K562 (cell line): ENCODE data around the gene IGFBP4. TPM values are rescaled to one million over a fixed set of nuclear protein-coding genes. Genes with fewer than 3 reads are reported as not detected.

ENCODE experiments used
- ATAC-seq: fragments of 200-7000 bp; cut with Tn5 transposase; 3 replicates; pipeline ENCODE4 v1.9.1; 2020; ENCODE audit warnings: moderate library complexity
- BruUV-seq: library from RNA; stranded (reverse); fragments of 400-500 nt; replicated peaks from 2 replicates; lab custom pipeline; 2021; lab: Mats Ljungman, UMichigan
- CTCF ChIA-PET: fragments of 300-600 bp; formaldehyde crosslinking; extraction: SDS; loops from one replicate; lab custom pipeline; 2021; ENCODE audit warnings: low intra/inter-chr PET ratio; lab: Yijun Ruan, JAX
- POLR2A ChIA-PET: fragments of 300-600, 350-650 bp; sonication (Branson Sonifier 250); formaldehyde crosslinking; extraction: SDS; loops from one replicate; lab custom pipeline; 2021; ENCODE audit warnings: antibody characterized with exemption, inconsistent platforms; lab: Yijun Ruan, JAX
- DNase-seq, 4 experiments: peaks; one replicate each; pipeline versions ENCODE4 v3.0.0 to v3.0.0-alpha.2; 2011 to 2018; ENCODE audit warnings: low spot score in 3 of 4, mixed read lengths in 3 of 4; ENCODE audit errors: extremely low read depth in 1 of 4
- FAIRE-seq: peaks from 2 replicates; lab custom pipeline; 2011; peaks lifted over from hg19 to GRCh38; lab: Jason Lieb, UNC
- H2AFZ ChIP-seq: 2 replicates; pipeline ENCODE4 v1.6.0; 2011; ENCODE audit warnings: low read depth, low read length, control low read depth, inconsistent platforms
- H3K27ac ChIP-seq: fragments of 200-600 bp; 3 replicates; pipeline ENCODE4 v1.8.0; 2011; ENCODE audit warnings: low read depth, mild to moderate bottlenecking, control low read depth, inconsistent platforms, low read length, moderate library complexity, mixed read lengths; ENCODE audit errors: extremely low read depth
- H3K27me3 ChIP-seq, 2 experiments: fragments of 300-600 bp in 1 of 2; 2 replicates in 1 of 2; 3 replicates in 1 of 2; pipeline versions ENCODE4 v1.6.0 to v1.8.0; 2011; ENCODE audit warnings: inconsistent platforms in 2 of 2, low read length in 2 of 2, mild to moderate bottlenecking in 1 of 2, mixed read lengths in 1 of 2, moderate library complexity in 1 of 2; ENCODE audit not compliant: control insufficient read depth in 2 of 2, insufficient read depth in 2 of 2
- H3K36me3 ChIP-seq: fragments of 300-600 bp; 3 replicates; pipeline ENCODE4 v1.8.0; 2011; ENCODE audit warnings: mild to moderate bottlenecking, low read length, inconsistent platforms; ENCODE audit not compliant: control insufficient read depth, insufficient read depth
- H3K4me1 ChIP-seq, 2 experiments: fragments of 200-600 bp in 1 of 2; replicated peaks in 1 of 2; 2 replicates in 1 of 2; 3 replicates in 1 of 2; pipeline versions ENCODE4 v1.5.1 to v1.8.0; 2011; ENCODE audit warnings: inconsistent platforms in 2 of 2, low read length in 2 of 2, mild to moderate bottlenecking in 1 of 2, mixed read lengths in 1 of 2, moderate library complexity in 1 of 2; ENCODE audit not compliant: control insufficient read depth in 2 of 2, insufficient read depth in 2 of 2
- H3K4me2 ChIP-seq: 2 replicates; pipeline ENCODE4 v1.6.1; 2011; ENCODE audit warnings: low read length, control low read depth, inconsistent platforms, mixed read lengths; ENCODE audit not compliant: insufficient read depth
- H3K4me3 ChIP-seq: fragments of 200-600 bp; sonication (generic), shearing (Covaris generic); 2 replicates; pipeline ENCODE4 v1.5.1; 2016; ENCODE audit warnings: control low read depth, inconsistent platforms
- H3K79me2 ChIP-seq: fragments of 200-600 bp; 3 replicates; pipeline ENCODE4 v1.8.0; 2011; ENCODE audit warnings: low read length, inconsistent platforms; ENCODE audit not compliant: control insufficient read depth, insufficient read depth
- H3K9ac ChIP-seq, 2 experiments: 2 replicates each; pipeline versions ENCODE4 v1.6.0 to v1.6.1; 2011; ENCODE audit warnings: low read depth in 2 of 2, low read length in 2 of 2, control low read depth in 1 of 2, inconsistent platforms in 1 of 2, mild to moderate bottlenecking in 1 of 2, mixed read lengths in 1 of 2; ENCODE audit not compliant: insufficient read depth in 1 of 2
- H3K9me1 ChIP-seq: one replicate; pipeline ENCODE4 v1.6.0; 2011; ENCODE audit warnings: inconsistent platforms, mild to moderate bottlenecking, low read length, moderate library complexity; ENCODE audit not compliant: control insufficient read depth, insufficient read depth
- H3K9me3 ChIP-seq: replicated peaks from 2 replicates; pipeline ENCODE4 v1.5.1; 2011; ENCODE audit warnings: low read depth, low read length, inconsistent platforms; ENCODE audit not compliant: control insufficient read depth, insufficient read depth
- H4K20me1 ChIP-seq: replicated peaks from 2 replicates; pipeline ENCODE4 v1.6.1; 2011; ENCODE audit warnings: low read length, inconsistent platforms, mixed read lengths; ENCODE audit not compliant: control insufficient read depth, insufficient read depth
- ESRRA ChIP-seq: fragments of 450-650 bp; IDR thresholded peaks from 2 replicates; pipeline ENCODE4 v1.6.1; 2014; ENCODE audit warnings: low read depth, mild to moderate bottlenecking, moderate library complexity, borderline replicate concordance
- FOXK1 ChIP-seq: sonication (generic); formaldehyde crosslinking; IDR thresholded peaks from 2 replicates; pipeline ENCODE4 v1.8.0; 2022; ENCODE audit warnings: missing genetic modification reagents, mild to moderate bottlenecking, borderline replicate concordance
- SIN3A ChIP-seq, 2 experiments: fragments of 150-350 bp in 1 of 2; IDR thresholded peaks; 2 replicates each; pipeline ENCODE4 v1.6.1; 2011 to 2016; ENCODE audit warnings: borderline replicate concordance in 2 of 2, low read depth in 2 of 2, low read length in 2 of 2, mild to moderate bottlenecking in 2 of 2, moderate library complexity in 2 of 2; ENCODE audit not compliant: control insufficient read depth in 1 of 2
- SIX5 ChIP-seq, 2 experiments: IDR thresholded peaks; 2 replicates each; pipeline ENCODE4 v1.6.1; 2011; ENCODE audit warnings: low read length in 2 of 2, borderline replicate concordance in 1 of 2, low read depth in 1 of 2, mild to moderate bottlenecking in 1 of 2, moderate library complexity in 1 of 2; ENCODE audit not compliant: insufficient read depth in 1 of 2
- SMAD2 ChIP-seq: fragments of 150-350 bp; IDR thresholded peaks from 2 replicates; pipeline ENCODE4 v1.6.1; 2014; ENCODE audit warnings: low read depth, mild to moderate bottlenecking, low read length
- TAF1 ChIP-seq: IDR thresholded peaks from 2 replicates; pipeline ENCODE4 v1.6.1; 2011; ENCODE audit warnings: mild to moderate bottlenecking, low read length, moderate library complexity; ENCODE audit not compliant: insufficient read depth, control insufficient read depth, severe bottlenecking; ENCODE audit errors: extremely low read depth
- THRB ChIP-seq: fragments of 450-650 bp; formaldehyde crosslinking; conservative IDR thresholded peaks from 2 replicates; pipeline ENCODE4 v1.4.0; 2022; ENCODE audit warnings: mild to moderate bottlenecking, missing genetic modification characterization
- WGBS: fragments of 100-300 bp; shearing (Covaris generic); methylation state at CpG from one replicate; pipeline ENCODE4 v1.1.6; 2016; ENCODE audit warnings: low coverage, mixed read lengths; ENCODE audit not compliant: insufficient coverage; ENCODE audit errors: missing lambda C conversion rate; 5-methylcytosine and 5-hydroxymethylcytosine counted together
- in situ Hi-C: fragments of 300-500 bp; cut with MboI; formaldehyde crosslinking; loops from 4 replicates; pipeline ENCODE4 v1.15.0; 2018; ENCODE audit warnings: inconsistent platforms, mixed read lengths
- intact Hi-C: fragments of 100-400 bp; cut with micrococcal nuclease; formaldehyde crosslinking; loops from 2 replicates; pipeline ENCODE4 v1.14.2; 2022
- polyA plus RNA-seq, 8 experiments: library from polyadenylated mRNA; depleted of rRNA in 4 of 8; stranded (reverse) in 5 of 8; unstranded in 3 of 8; fragments of >200 nt; fragmentation: Nextera tagmentation in 2 of 8; fragmentation: Illumina TruSeq in 1 of 8; extraction: Ambion mirVana in 2 of 8; extraction: Trizol in 1 of 8; gene quantifications; 2 replicates each; pipeline versions ENCODE4 v1.2.1 to v1.2.3, GENCODE V29; 2011 to 2014; ENCODE audit warnings: inconsistent platforms in 1 of 8, missing spikeins in 1 of 8
- total RNA-seq, 7 experiments: library from RNA; depleted of rRNA in 6 of 7; stranded (reverse); fragments of >200 nt in 6 of 7; fragmentation: Illumina TruSeq in 2 of 7; extraction: Trizol in 2 of 7; gene quantifications; 2 replicates each; pipeline versions ENCODE4 v1.2.1 to v1.2.3, GENCODE V29; 2011 to 2021; ENCODE audit warnings: low replicate concordance in 1 of 7
- TF ChIP-seq, protein P1 (sequence below): fragments of 150-350 bp; IDR thresholded peaks from 2 replicates; pipeline ENCODE4 v1.6.1; 2014; ENCODE audit warnings: low read depth, mild to moderate bottlenecking, low read length, borderline replicate concordance
- TF ChIP-seq, protein P2 (sequence below): fragments of 150-350 bp; conservative IDR thresholded peaks from 2 replicates; pipeline ENCODE4 v1.6.1; 2014; ENCODE audit warnings: low read length
- TF ChIP-seq, protein P3 (sequence below): sonication (generic); formaldehyde crosslinking; IDR thresholded peaks from 2 replicates; pipeline ENCODE4 v1.8.1; 2022; ENCODE audit warnings: missing genetic modification reagents
- TF ChIP-seq, protein P4 (sequence below): fragments of 250-450 bp; sonication (Bioruptor Pico); IDR thresholded peaks from 2 replicates; pipeline ENCODE4 v1.5.0; 2021

Gene IGFBP4
- total and polyA plus RNA-seq, 9 of the 15 experiments (the other 6 are each of a cell fraction or from before 2014, with no cell fraction given) = 8.8 to 99.8 (median 18.6) TPM

DNA sequence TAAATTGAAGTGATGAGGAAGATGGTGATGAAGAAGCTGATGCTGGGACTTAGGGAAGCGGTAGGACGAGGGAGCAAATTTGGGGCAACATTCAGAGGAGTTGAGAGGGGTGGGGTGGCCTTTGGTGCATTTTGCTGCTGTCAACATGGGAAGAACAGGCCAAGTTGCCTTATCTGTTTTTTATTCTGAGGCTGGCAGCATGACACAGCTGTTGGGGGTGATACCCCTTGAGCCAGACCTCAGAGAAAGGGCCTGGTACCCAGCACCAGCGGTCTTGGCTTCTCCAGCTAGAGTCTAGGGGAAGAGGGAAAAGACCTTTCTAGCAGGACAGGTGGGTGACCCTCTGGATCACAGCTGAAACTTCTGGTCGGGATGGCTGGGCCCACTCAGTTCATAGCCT is 4.6 kb downstream of the IGFBP4 start:
- CTCF ChIA-PET = no interaction called here
- H3K27ac ChIP-seq = no peak overlapping the region
- H3K36me3 ChIP-seq = peaks cover 6% of the 10 kb centered on the region; the same call in 2 of the 3 replicates
- H3K27me3 ChIP-seq = no peaks in the 10 kb centered on the region
- peaks cover 29% of the 10 kb centered on the region in 2 experiments for H3K4me1 ChIP-seq
- H3K9me3 ChIP-seq = no peaks in the 10 kb centered on the region
- H3K9ac ChIP-seq = peak overlapping the region in 1 of 2 experiments; percentile 4; a peak in 1 of 4 replicates
- peaks cover 29% of the 10 kb centered on the region for H3K79me2 ChIP-seq
- H3K9me1 ChIP-seq = no peaks in the 10 kb centered on the region
- no peak overlapping the region; the same call in 1 of the 2 replicates for H3K4me2 ChIP-seq
- in situ Hi-C loops = no loop called here
- BruUV-seq = no TSS peak
- intact Hi-C loops = no loop called here
- no peak for ATAC-seq
- WGBS = 61% methylated on average over 4 of the region's 4 CpGs
- no peak for DNase-seq
- H3K4me3 ChIP-seq = no peak overlapping the region
- H4K20me1 ChIP-seq = no peaks in the 10 kb centered on the region
- no peak for FAIRE-seq
- POLR2A ChIA-PET = interaction anchor here (0.6 to 1.3 kb wide), 6 partner anchors 9 to 1334 kb away, joined by 3 to 4 read pairs (median 4); no protein-coding TSS in a partner anchor
- H2AFZ ChIP-seq = no peak overlapping the region
- TF ChIP-seq, protein P1, sequence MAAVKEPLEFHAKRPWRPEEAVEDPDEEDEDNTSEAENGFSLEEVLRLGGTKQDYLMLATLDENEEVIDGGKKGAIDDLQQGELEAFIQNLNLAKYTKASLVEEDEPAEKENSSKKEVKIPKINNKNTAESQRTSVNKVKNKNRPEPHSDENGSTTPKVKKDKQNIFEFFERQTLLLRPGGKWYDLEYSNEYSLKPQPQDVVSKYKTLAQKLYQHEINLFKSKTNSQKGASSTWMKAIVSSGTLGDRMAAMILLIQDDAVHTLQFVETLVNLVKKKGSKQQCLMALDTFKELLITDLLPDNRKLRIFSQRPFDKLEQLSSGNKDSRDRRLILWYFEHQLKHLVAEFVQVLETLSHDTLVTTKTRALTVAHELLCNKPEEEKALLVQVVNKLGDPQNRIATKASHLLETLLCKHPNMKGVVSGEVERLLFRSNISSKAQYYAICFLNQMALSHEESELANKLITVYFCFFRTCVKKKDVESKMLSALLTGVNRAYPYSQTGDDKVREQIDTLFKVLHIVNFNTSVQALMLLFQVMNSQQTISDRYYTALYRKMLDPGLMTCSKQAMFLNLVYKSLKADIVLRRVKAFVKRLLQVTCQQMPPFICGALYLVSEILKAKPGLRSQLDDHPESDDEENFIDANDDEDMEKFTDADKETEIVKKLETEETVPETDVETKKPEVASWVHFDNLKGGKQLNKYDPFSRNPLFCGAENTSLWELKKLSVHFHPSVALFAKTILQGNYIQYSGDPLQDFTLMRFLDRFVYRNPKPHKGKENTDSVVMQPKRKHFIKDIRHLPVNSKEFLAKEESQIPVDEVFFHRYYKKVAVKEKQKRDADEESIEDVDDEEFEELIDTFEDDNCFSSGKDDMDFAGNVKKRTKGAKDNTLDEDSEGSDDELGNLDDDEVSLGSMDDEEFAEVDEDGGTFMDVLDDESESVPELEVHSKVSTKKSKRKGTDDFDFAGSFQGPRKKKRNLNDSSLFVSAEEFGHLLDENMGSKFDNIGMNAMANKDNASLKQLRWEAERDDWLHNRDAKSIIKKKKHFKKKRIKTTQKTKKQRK = no peak
- TF ChIP-seq SMAD2 (no peak), TAF1 (no peak), ESRRA (no peak), SIX5 (IDR thresholded peaks at IDR 0.05; ENCODE audit: borderline replicate concordance in 1 of 2, insufficient read depth in 1 of 2, low read depth in 1 of 2, low read length in 2 of 2) (no peak), FOXK1 (CRISPR knock-in tag) (no peak), THRB (CRISPR knock-in tag) (no peak), SIN3A (IDR thresholded peaks at IDR 0.05; ENCODE audit: borderline replicate concordance in 2 of 2, control insufficient read depth in 1 of 2, low read depth in 2 of 2, low read length in 2 of 2) (no peak)
- TF ChIP-seq, protein P2, sequence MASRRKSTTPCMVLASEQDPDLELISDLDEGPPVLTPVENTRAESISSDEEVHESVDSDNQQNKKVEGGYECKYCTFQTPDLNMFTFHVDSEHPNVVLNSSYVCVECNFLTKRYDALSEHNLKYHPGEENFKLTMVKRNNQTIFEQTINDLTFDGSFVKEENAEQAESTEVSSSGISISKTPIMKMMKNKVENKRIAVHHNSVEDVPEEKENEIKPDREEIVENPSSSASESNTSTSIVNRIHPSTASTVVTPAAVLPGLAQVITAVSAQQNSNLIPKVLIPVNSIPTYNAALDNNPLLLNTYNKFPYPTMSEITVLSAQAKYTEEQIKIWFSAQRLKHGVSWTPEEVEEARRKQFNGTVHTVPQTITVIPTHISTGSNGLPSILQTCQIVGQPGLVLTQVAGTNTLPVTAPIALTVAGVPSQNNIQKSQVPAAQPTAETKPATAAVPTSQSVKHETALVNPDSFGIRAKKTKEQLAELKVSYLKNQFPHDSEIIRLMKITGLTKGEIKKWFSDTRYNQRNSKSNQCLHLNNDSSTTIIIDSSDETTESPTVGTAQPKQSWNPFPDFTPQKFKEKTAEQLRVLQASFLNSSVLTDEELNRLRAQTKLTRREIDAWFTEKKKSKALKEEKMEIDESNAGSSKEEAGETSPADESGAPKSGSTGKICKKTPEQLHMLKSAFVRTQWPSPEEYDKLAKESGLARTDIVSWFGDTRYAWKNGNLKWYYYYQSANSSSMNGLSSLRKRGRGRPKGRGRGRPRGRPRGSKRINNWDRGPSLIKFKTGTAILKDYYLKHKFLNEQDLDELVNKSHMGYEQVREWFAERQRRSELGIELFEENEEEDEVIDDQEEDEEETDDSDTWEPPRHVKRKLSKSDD = no peak
- TF ChIP-seq, protein P3, sequence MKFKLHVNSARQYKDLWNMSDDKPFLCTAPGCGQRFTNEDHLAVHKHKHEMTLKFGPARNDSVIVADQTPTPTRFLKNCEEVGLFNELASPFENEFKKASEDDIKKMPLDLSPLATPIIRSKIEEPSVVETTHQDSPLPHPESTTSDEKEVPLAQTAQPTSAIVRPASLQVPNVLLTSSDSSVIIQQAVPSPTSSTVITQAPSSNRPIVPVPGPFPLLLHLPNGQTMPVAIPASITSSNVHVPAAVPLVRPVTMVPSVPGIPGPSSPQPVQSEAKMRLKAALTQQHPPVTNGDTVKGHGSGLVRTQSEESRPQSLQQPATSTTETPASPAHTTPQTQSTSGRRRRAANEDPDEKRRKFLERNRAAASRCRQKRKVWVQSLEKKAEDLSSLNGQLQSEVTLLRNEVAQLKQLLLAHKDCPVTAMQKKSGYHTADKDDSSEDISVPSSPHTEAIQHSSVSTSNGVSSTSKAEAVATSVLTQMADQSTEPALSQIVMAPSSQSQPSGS (CRISPR knock-in tag) = no peak
- TF ChIP-seq, protein P4, sequence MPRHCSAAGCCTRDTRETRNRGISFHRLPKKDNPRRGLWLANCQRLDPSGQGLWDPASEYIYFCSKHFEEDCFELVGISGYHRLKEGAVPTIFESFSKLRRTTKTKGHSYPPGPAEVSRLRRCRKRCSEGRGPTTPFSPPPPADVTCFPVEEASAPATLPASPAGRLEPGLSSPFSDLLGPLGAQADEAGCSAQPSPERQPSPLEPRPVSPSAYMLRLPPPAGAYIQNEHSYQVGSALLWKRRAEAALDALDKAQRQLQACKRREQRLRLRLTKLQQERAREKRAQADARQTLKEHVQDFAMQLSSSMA (CRISPR knock-in tag) = no peak
